HFF-Myc (cell line): ENCODE results near the gene NLRC5.

Experiments
- DNase-seq: peaks from one replicate; pipeline ENCODE4 v3.0.0-alpha.2; 2011; ENCODE audit warnings: low read depth; ENCODE audit errors: extremely low read depth
- H3K4me3 ChIP-seq: replicated peaks from 2 replicates; pipeline ENCODE4 v1.5.1; 2011; ENCODE audit warnings: low read depth, mild to moderate bottlenecking, control low read depth, low read length
- TF ChIP-seq, protein P1 (sequence below): IDR thresholded peaks from 2 replicates; pipeline ENCODE4 v1.5.1; 2012; ENCODE audit warnings: mild to moderate bottlenecking, low read depth, low read length, control low read depth; ENCODE audit errors: missing control alignments

NLRC5 gene

DNA sequence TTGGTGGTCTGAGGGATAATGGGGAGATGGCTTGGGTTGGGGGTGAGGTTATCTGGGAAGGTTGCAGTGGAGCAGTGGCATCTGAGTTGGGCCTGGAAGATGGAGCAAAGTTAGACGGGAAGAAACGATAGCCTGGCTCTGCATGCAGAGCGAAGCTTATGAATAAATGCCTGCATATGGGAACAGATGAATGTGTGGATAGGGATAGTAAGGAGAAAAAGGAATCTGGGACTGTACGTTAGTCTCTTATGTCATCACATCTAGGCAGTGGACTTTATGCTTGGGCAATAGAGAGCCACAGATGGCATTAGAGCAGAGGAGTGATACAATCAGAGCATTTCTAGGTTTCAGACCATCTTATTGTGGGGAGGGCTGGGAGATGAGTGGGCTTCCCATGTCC is 136.0 kb downstream of the NLRC5 start:
- TF ChIP-seq, protein P1, sequence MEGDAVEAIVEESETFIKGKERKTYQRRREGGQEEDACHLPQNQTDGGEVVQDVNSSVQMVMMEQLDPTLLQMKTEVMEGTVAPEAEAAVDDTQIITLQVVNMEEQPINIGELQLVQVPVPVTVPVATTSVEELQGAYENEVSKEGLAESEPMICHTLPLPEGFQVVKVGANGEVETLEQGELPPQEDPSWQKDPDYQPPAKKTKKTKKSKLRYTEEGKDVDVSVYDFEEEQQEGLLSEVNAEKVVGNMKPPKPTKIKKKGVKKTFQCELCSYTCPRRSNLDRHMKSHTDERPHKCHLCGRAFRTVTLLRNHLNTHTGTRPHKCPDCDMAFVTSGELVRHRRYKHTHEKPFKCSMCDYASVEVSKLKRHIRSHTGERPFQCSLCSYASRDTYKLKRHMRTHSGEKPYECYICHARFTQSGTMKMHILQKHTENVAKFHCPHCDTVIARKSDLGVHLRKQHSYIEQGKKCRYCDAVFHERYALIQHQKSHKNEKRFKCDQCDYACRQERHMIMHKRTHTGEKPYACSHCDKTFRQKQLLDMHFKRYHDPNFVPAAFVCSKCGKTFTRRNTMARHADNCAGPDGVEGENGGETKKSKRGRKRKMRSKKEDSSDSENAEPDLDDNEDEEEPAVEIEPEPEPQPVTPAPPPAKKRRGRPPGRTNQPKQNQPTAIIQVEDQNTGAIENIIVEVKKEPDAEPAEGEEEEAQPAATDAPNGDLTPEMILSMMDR: no peak
- DNase-seq: no peak
- H3K4me3 ChIP-seq: no peak overlapping the region

DNA sequence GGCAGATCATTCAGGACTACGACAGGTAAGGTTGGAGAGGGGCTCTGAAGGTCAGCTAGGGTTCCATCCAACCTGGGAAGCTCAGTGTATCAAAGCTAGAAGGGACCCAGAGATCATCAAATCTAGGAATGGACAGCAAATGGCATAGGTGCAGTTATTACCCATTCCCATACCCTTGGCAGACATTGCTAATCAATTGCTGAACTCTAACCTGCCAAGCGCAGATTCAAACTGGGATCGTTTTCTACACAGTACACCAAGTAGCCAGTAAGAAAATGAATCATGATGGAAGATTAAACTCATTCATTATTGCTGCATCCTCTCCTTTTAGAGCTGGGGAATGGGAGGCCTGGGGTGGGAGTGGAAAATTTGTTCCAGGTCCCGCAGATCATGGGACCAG is 136.6 kb downstream of the NLRC5 start:
- DNase-seq: no peak
- no peak overlapping the region for H3K4me3 ChIP-seq
- TF ChIP-seq, protein P1: no peak

DNA sequence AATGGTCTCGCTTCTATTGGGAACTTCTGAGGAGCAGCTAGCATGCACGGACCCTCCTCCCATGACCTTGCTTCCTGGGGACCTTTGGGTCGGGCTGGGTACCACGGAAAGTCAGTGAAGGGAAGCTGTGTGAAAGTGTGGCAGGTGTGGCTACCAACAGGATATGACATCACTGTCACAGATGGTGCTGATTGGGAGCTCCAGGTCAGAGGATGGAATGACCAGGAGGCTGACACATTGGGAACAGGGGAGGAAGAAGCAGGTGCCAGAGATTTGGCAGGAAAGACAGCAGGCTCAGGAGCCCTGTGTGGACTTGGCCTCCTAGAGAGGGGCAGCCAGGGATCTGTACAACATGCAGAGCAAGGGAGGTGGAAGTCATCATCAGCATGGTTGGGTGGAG is 137.1 kb downstream of the NLRC5 start:
- no peak for DNase-seq
- no peak overlapping the region for H3K4me3 ChIP-seq
- TF ChIP-seq, protein P1: no peak

DNA sequence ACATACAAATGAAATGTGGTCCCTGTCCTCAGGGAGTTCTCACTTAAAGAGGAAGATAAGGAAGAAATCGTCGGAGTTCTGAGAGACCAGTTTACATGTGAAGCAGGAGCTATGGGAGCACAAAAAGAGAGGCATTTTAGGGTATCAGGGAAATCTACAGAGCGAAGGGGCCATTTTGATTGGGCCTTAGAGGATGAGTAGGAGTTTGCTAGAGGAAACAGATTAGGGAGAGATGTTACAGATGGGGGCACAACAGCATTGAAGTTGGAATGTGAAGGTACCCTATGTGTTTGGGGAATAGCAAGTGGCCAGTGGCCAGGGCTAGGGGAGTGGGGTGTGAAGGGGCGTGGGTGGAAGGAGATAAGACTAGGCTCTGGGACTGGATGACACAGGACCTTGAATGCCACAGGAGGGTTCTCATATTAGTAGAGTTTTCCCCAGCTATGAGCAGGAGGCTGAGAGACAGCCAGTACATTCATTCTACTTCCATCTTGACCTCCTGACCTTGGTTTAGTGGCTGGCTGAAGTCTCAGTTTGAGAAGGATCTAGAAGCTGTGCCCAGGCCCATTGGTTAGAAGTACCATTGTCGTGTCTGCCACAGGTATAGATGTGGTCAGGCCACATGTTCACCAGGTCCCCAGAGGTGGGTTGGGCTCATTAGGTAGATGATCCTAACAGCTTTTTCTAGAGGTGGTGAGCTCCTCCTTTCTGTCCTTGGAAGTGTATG is 137.8 kb downstream of the NLRC5 start:
- TF ChIP-seq, protein P1: no peak
- DNase-seq: no peak
- no peak overlapping the region for H3K4me3 ChIP-seq

DNA sequence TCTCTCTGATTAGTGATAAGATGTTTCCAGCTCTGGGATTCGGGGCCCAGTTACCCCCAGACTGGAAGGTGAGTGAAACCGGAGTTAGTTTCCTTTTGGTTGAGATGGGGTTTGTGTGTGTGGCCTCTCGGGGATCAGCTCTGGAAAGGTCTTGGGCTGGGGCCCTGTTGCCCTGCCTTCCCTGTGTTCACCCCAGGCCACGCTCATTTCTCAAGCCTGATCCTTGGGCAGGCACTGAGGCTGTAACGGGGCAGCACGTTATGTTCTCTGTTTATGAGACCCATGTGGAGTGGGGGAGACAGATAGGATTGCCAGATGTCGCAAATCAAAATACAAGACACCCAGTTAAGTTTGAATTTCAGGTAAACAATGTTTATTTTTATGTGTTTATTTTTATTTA is 138.5 kb downstream of the NLRC5 start:
- no peak for DNase-seq
- H3K4me3 ChIP-seq: no peak overlapping the region
- TF ChIP-seq, protein P1: no peak

DNA sequence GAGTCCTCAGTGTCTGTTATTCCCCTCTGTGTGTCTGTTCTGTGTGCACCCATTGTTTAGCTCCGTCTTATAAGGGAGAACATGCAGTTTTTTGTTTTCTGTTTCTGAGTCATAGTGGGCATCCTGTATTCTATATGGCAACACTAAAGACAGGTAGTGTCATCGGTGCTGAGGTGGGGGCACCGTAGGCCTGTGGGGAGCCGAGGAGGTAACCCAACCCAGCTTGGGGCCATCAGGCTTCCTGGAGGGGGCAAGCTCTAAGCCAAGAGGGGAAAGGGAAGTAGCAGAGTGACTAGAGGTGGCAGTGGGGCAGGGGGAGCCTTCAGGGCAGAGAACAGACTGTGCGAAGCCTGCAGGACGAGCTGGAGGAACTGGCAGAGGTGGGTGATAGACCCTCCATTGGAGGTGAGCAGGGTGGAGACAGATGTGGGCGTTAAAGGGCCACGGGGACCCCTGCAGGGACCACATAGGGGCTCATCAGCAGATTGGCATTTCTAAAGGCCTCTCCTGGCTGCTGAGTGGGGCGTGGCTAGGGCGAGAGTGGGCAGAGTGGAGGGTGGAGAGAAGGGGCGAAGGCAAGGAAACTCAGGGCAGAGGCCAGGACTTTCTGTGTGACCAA is 139.5 kb downstream of the NLRC5 start:
- DNase-seq: no peak
- no peak overlapping the region for H3K4me3 ChIP-seq
- TF ChIP-seq, protein P1: no peak

DNA sequence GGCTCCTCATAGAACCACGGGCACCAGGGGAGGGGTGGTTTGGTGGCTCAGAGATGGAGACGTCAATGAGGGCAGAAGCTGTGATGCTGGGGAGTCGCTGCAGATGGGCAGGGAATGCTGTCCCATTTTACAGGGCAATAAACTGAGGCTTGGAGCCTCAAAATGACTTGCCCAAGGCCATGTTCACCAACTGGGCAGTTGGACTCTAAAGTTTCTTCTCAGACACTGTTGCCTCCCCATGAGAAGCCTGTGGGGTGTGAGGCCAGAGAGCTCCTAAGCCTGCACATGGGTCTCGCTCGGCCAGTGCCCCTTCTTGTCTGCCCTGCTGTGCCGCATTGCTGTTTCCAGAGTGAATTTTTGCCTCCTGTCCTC is 141.6 kb downstream of the NLRC5 start:
- TF ChIP-seq, protein P1: no peak
- DNase-seq: no peak
- no peak overlapping the region for H3K4me3 ChIP-seq
